Cardiac septum (tissue), 1 donor: ENCODE data around the gene MAGI3. TPM values are rescaled to one million over a fixed set of nuclear protein-coding genes. Genes with fewer than 3 reads are reported as not detected.
"Not testable (repeated sequence)": the region's sequence is repeated elsewhere in the genome, so short reads cannot be mapped to it uniquely, and the experiment has no call there.

Experiments used
- DNase-seq: peaks from one replicate; pipeline ENCODE4 v3.0.0-alpha.2; 2020; ENCODE audit warnings: low spot score
- intact Hi-C: fragments of 100-400 bp; cut with DNase I; formaldehyde crosslinking; loops from one replicate; pipeline ENCODE4 v1.14.0; 2022
- total RNA-seq: library from RNA; stranded (reverse); fragmentation: NEBNext Ultra II Directional; extraction: Animal tissue kit (Norgen Biotek cat#: 25700); gene quantifications from one replicate; pipeline ENCODE4 v1.2.1, GENCODE V29; 2021
- donor health status: DM: no; HTN: no; CAD: no.

Gene MAGI3
- total RNA-seq, 1 donor from 2014 or later: 8.6 TPM

DNA sequence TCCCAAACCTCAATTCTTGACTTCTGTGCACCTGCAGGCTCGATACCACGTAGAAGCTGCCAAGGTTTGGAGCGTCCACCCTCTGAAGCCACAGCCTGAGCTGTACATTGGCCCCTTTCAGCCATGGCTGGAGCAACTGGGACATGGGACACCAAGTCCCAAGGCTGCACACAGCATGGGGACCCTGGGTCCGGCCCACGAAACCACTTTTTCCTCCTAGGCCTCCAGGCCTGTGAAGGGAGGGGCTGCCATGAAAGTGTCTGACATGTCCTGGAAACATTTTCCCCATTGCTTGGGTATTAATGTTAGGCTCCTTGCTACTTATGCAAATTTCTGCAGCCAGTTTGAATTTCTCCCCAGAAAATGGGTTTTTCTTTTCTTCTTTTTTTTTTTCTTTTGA lies 328.3 kb downstream of the MAGI3 start:
- intact Hi-C loops, DNase-seq: not testable (repeated sequence)

DNA sequence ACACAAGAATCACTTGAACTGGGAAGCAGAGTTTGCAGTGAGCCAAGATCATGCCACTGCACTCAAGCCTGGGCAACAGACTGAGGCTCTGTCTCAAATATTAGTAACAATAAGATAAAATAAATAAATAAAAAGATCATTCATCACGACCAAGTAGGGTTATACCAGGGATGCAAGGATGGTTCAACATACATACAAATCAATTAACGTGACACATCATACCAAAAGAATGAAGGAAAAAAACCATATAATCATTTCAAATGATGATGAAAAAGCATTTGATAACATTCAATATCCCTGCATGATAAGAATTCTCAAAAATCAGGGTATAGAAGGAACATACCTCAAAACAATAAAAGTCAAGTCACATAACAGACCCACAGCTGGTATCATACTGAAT lies 330.7 kb downstream of the MAGI3 start:
- DNase-seq: no peak
- intact Hi-C loops: no loop called here

DNA sequence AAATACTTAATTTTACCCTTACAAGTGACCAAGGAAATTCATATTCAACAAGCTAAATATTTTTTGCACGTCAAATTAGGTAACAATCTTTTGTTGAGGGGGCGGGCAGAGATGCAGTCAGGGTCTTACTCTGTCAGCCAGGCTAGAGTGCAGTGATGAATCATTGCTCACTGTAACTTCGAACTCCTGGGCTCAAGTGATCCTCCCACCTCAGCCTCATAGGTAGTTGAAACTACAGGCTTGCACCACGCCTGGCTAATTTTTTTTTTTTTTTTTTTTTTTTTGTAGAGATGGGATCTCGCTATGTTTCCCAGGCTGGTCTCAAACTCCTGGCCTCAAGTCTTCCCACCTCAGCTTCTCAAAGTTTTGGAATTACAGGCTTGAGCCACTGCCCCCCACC lies 342.5 kb downstream of the MAGI3 start:
- intact Hi-C loops: no loop called here
- no peak for DNase-seq

DNA sequence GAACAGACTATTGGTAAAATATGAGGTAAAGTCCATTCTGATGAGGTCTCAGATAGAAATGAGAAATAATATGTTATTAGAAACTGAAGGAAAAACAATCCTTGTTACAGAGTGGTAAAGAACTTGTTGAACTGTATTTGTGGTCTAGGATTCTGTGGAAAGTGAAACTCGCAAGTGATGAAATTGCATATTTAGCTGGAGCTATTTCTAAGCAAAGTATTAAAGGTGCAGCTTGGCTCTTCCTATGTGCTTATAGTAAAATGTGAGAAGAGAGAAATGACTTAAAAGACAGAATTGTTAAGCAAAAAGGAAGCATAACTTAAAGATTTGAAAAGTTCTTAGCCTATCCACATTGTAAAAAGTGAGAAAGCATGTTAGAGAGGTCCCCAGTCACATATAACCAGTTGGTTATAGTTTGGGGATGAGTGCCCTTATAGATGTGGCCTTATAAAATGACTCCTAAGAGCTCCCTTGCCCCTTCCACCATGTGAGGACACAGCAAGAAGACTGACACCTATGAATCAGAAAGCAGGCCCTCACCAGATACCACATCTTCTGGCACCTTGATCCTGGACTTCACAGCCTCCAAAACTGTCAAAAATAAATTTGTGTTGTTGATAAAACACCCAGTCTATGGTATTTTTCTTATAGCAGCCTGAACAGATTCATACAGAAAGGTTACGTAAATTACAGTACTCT lies 344.2 kb downstream of the MAGI3 start:
- intact Hi-C loops: no loop called here

More for the DNA sequence above, 344.2 kb downstream of the MAGI3 start:
- DNase-seq: no peak
